ENCODE data around the gene SMOC1. TPM values are rescaled to one million over a fixed set of nuclear protein-coding genes. Genes with fewer than 3 reads are reported as not detected.
A peak's percentile ranks its signal among the peaks of the same experiment; 100 is the strongest.

SMOC1 gene
- total RNA-seq, 1 donor from 2014 or later: 2.0 TPM

GRCh38 chr14:69873877-69874780 lies 5.1 kb upstream of the SMOC1 start:
- no peak overlapping the region for H3K27ac Mint-ChIP-seq (ENCODE audit: unreplicated experiment)
- no peaks in the 10 kb centered on the region for H3K36me3 Mint-ChIP-seq (ENCODE audit: unreplicated experiment)
- H3K9me3 Mint-ChIP-seq (ENCODE audit: unreplicated experiment): no peaks in the 10 kb centered on the region
- no peak for TF ChIP-seq CTCF (IDR thresholded peaks at IDR 0.05)
- no peak for DNase-seq (ENCODE audit: extremely low spot score, unreplicated experiment)
- H3K27me3 Mint-ChIP-seq (ENCODE audit: unreplicated experiment): peaks cover 7% of the 10 kb centered on the region
- H3K4me1 Mint-ChIP-seq (ENCODE audit: unreplicated experiment): no peaks in the 10 kb centered on the region
- no peak overlapping the region for H3K4me3 Mint-ChIP-seq (ENCODE audit: unreplicated experiment)

DNA sequence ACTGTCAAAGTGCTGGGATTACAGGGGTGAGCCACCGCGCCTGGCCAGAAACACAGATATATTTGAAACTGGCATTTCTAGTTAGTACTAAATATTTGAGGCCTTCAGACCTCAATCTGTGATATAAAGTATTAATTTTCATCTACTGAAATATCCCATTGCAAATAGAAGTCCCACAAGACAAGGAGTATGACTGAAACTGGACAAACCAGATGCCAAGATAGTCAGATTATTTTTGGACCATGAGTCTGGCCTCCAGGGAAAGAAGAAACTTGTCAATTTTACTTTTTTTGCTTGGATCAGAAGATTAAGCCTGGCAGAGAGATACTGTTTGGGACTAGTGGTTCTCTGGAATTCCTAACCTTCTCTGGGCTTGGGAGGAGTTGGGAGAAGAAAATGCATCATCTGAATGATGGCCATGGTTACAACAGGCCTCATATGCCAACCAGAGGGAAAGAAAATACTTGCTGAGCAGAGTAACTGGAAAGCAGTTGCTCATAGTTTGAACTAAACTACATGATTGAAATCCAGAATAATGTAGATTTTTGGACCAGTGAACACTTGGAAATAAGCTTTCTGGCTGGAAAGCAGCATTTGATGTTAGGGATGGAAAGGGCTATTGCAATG lies 2.9 kb upstream of the SMOC1 start:
- Mint-ChIP-seq H3K4me1 (ENCODE audit: unreplicated experiment) (peaks cover 2% of the 10 kb centered on the region), H3K27ac (ENCODE audit: unreplicated experiment) (no peak overlapping the region), H3K27me3 (ENCODE audit: unreplicated experiment) (peaks cover 25% of the 10 kb centered on the region), H3K9me3 (ENCODE audit: unreplicated experiment) (no peaks in the 10 kb centered on the region), H3K36me3 (ENCODE audit: unreplicated experiment) (no peaks in the 10 kb centered on the region), H3K4me3 (ENCODE audit: unreplicated experiment) (no peak overlapping the region)
- TF ChIP-seq CTCF (IDR thresholded peaks at IDR 0.05): no peak
- no peak for DNase-seq (ENCODE audit: extremely low spot score, unreplicated experiment)

- no peaks in the 10 kb centered on the region for H3K36me3 Mint-ChIP-seq (ENCODE audit: unreplicated experiment)
- H3K9me3 Mint-ChIP-seq (ENCODE audit: unreplicated experiment): no peaks in the 10 kb centered on the region
- DNase-seq (ENCODE audit: extremely low spot score, unreplicated experiment): peak; percentile 40
- TF ChIP-seq CTCF (IDR thresholded peaks at IDR 0.05): no peak
- no peak overlapping the region for H3K4me3 Mint-ChIP-seq (ENCODE audit: unreplicated experiment)
- H3K27me3 Mint-ChIP-seq (ENCODE audit: unreplicated experiment): peaks cover 31% of the 10 kb centered on the region
- H3K27ac Mint-ChIP-seq (ENCODE audit: unreplicated experiment): no peak overlapping the region
- H3K4me1 Mint-ChIP-seq (ENCODE audit: unreplicated experiment): peaks cover 2% of the 10 kb centered on the region
Measured at GRCh38 chr14:69876848-69877306, 2.3 kb upstream of the SMOC1 start.

DNA sequence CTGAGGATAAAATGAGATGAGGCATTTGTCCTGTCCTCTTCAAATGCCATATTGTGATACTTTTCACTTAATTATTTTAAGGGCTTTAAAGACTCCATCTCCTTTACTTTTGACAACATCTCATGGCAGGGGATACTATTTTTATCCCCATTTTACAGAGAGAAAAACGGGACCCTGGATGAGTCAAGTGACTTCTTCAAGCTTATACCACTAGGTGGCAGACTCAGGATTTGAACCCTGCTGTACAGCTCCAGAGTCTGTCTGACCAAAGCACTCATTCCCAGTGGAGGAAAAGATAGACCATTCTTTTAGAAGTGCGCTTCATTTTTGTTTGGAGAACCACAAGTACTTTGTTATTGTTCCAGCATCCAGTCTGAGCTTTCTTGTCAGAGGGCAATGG lies 1.7 kb upstream of the SMOC1 start:
- DNase-seq (ENCODE audit: extremely low spot score, unreplicated experiment): no peak
- peaks cover 37% of the 10 kb centered on the region for H3K27me3 Mint-ChIP-seq (ENCODE audit: unreplicated experiment)
- H3K4me3 Mint-ChIP-seq (ENCODE audit: unreplicated experiment): no peak overlapping the region
- TF ChIP-seq CTCF (IDR thresholded peaks at IDR 0.05): peak; percentile 40
- no peak overlapping the region for H3K27ac Mint-ChIP-seq (ENCODE audit: unreplicated experiment)
- peaks cover 2% of the 10 kb centered on the region for H3K4me1 Mint-ChIP-seq (ENCODE audit: unreplicated experiment)
- no peaks in the 10 kb centered on the region for H3K36me3 Mint-ChIP-seq (ENCODE audit: unreplicated experiment)
- H3K9me3 Mint-ChIP-seq (ENCODE audit: unreplicated experiment): no peaks in the 10 kb centered on the region

DNA sequence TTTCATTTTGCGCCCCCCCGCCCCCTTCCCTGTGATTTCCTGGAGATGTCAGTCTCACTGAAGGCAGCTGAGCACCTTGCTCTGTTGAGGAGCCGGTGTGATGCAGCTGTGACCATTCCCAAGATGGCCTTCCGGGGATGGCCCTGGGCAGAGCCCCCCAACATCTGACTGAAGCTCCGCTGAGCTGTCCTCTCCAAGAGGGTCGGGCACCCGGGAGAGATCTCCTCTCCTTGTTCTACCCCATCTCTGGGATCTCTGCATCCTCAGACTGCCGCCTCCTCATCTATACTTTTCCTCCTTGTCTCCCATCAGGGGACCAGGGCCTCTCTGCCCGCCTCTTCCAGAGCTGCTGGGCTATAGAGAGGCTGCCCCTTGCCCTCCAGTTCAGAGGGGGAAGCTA lies 965 bp upstream of the SMOC1 start:
- Mint-ChIP-seq H3K9me3 (ENCODE audit: unreplicated experiment) (no peaks in the 10 kb centered on the region), H3K4me3 (ENCODE audit: unreplicated experiment) (no peak overlapping the region), H3K27me3 (ENCODE audit: unreplicated experiment) (peaks cover 43% of the 10 kb centered on the region), H3K36me3 (ENCODE audit: unreplicated experiment) (no peaks in the 10 kb centered on the region), H3K27ac (ENCODE audit: unreplicated experiment) (no peak overlapping the region), H3K4me1 (ENCODE audit: unreplicated experiment) (peaks cover 2% of the 10 kb centered on the region)
- peak; percentile 72 for DNase-seq (ENCODE audit: extremely low spot score, unreplicated experiment)
- TF ChIP-seq CTCF (IDR thresholded peaks at IDR 0.05): no peak
